GM20431 (cell line): Measurements from ENCODE around the gene FIGN.

ENCODE experiments used
- in situ Hi-C: fragments of 300-500 bp; cut with MseI, MboI; formaldehyde crosslinking; loops from one replicate; pipeline ENCODE4 v1.15.0; 2020; ENCODE audit warnings: low sequenced_read_pairs; ENCODE audit not compliant: unreplicated experiment

The FIGN gene

DNA sequence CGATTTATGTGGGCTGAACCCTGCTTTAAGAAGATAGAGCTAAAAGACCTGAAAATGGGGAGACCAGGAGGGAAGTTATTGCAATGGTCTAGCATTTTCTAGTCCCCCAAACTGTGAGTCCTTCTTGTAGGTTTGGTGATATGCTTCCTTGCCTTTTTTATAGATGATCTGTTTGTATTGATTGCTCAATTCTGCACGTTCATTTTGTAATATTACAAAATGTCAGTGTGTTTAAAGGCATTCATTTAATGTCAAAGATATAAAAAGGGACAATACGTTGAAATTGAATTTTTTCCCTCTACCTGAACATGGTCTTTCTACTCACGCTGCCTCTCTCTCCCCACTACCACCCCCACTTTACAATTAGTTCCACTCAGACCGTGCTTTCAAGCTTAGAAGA lies 5.6 kb upstream of the FIGN start:
- in situ Hi-C loops = no loop called here

DNA sequence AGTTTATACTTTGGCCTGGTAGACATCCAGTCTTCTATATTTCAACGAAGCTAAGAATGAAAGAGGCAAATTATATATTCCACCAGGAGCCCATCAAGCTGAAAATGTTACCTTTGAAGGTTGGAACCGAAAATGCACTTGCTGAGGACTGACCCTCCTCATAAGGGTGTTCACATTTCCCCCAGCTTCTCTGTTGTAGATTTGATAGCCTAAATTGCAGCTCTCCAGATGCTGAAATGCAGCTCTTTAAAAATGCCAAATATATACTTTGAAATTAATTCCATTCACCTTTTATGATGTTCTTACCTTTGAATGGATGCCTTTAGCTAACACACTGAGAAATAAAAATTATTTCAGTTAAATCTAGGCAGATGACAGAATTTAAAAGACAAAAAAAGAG lies 1.8 kb upstream of the FIGN start:
- in situ Hi-C loops = no loop called here

GRCh38 chr2:163737190-163737439 lies 1.3 kb upstream of the FIGN start:
- in situ Hi-C loops = no loop called here

DNA sequence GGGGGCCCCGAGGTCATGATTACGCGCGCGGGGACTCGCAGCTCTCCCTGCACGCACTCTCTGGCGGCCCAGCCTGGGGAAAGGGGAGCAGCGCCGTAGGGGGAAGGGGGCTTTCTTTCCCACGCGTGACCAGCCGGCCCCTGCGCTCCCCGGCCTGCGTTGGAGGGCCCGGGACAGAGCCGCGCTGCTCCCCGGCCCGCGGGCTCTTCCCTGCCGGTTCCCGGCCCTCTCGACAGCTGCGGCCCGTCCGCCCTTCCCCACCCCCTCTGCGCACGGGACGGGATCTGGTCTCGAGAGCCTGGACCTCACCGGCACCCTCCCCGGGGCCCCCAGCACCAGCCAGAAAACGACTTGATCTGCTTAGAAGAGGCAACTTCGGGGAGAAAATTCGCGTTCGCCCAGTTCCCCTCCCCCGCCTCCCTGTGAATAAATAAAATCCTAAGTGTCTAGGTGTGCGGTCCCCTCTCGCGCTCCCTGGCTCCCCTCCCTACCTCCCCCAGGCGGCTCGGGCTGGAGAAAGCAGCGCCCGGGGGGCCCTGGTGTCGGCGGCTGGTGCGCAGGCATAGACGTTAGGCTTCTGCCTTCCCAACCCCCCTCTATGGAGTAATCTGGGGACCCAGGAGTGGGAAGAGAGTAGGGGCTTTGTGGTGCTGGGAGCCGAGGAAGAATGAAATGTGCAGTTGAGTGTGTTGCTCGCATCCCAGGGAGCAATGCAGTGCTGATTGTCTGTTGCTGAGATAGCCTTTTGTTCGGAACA lies 803 bp upstream of the FIGN start:
- in situ Hi-C loops = no loop called here

GRCh38 chr2:163734881-163735684 lies 725 bp downstream of the FIGN start:
- in situ Hi-C loops = no loop called here

- in situ Hi-C loops = no loop called here
These were observed 1.4 kb downstream of the FIGN start for GRCh38 chr2:163734401-163734800.

GRCh38 chr2:163733956-163734355 lies 1.9 kb downstream of the FIGN start:
- in situ Hi-C loops = no loop called here

DNA sequence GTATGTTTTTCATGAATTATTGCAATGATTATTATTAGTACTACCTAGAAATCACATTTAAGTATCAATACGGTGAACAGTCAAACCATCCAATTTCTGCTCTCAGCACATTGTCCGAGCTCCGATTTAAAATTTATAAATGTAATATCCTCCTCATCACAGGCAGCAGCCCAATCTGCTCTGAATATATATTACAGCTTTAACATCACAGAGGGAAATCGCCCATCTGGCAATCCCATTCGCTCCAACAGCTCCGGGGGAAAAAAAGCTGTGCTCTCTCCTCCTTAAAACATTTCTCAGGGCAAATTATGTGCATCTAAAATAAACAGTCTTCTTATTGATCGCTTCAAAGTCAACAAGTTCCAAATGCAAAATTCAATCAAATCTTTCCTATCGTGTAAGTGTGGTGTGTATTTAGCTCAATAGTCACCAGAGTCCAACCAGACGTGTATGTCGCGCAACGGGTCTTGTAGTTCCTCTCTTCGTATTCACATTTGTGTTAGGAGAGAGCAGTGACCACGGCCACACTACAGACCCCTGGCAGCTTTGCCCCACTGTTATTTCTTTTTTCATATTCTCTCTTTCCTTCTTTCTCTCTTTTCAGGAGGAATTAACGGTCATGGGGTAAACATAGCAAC lies 2.4 kb downstream of the FIGN start:
- in situ Hi-C loops = no loop called here

DNA sequence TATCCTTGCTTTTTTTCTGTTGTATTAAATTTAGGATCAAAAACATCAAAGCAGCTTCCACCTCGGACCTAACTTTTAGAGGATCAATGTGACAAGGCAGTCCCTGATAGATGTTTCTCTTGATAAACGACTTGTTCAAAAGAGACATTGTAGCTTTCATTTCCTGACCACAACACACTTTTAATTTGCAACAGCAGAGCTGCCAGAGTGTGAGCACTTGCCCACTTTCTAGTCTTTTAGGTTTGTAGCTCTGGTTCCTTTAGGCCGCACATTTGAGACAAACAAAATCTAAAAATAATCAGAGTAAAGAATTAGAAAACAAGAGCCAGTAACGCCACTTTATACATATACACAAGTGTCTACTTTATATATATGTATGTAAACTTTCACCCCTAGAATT lies 3.1 kb downstream of the FIGN start:
- in situ Hi-C loops = no loop called here

DNA sequence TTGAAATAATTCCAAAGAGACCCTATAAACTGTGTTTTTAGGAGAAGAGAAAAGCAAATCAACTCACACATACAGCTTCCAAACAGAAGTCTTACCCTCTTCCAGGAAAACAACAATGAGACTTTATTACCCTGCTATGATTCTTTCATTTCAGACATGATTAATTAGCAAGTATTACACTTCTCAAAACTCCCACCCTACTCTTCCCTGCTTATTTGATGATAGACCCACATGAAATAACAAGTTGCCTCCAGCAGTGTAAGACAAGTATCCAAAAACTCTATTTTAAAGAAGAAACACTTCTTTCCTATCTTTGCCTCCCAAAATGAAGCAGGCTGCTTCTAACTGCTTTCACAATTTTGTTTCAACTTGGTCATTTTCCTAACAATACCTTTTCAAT lies 4.1 kb downstream of the FIGN start:
- in situ Hi-C loops = no loop called here

DNA sequence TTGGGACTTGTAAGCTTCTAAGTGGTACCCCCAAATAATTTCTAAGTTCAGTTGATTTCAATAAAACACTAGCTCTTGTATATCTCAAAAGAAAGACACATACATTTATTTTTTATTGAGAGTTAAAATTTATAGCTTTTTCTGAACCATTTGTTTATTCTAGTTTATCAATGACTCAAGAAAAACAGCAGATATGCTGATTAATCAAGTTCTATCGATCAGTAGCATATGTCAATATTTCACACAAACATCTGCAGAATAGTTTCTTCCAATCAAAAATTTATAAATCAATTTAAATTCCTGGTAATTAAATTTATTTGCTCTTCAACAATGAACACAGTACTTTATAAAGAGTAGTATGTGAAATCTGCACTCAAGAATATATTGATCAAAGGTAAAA lies 5.3 kb downstream of the FIGN start:
- in situ Hi-C loops = no loop called here

GRCh38 chr2:163729636-163730273 lies 6.1 kb downstream of the FIGN start:
- in situ Hi-C loops = no loop called here

GRCh38 chr2:163723881-163724280 lies 11.9 kb downstream of the FIGN start:
- in situ Hi-C loops = no loop called here

DNA sequence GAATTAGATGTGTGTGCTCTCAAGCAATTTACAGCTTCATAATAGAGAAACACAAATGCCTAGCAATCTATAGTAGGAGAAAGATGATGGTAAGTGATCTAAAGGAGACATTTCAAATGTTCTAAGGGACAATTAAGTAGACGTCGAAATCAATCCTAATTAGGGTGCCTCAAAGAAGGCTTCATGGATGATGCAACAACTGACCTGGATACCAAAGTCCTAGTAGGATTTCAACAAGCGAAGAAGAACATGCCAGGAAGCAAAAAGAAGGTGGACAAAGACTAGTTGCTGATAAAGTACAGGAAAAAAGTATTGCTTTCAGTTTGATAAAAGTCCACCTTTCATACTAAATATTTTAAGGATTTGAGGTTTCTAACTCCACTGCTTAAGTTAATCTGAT lies 12.5 kb downstream of the FIGN start:
- in situ Hi-C loops = no loop called here

- in situ Hi-C loops = no loop called here
These were observed 16.5 kb downstream of the FIGN start for GRCh38 chr2:163719331-163719730.

GRCh38 chr2:163717993-163718680 lies 17.7 kb downstream of the FIGN start:
- in situ Hi-C loops = no loop called here

GRCh38 chr2:163717515-163717914 lies 18.3 kb downstream of the FIGN start:
- in situ Hi-C loops = no loop called here

GRCh38 chr2:163716101-163716500 lies 19.7 kb downstream of the FIGN start:
- in situ Hi-C loops = no loop called here

DNA sequence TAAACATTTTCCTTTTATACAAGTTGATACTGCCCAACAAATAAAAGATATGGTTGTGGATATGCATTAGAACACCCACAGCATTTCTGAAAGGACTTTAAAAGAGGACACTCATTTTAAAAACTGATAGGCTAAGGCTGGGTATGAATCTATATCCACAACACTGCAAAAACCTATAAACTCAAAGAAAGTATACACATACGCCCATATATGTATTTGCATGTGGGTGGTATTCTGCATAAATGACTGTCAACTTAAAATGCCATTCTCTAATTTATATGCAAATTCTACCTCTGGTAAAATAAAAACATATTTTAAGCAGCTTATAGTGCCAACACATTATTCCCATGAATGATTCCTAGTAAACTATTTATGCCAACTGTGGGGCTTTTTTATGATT lies 20.1 kb downstream of the FIGN start:
- in situ Hi-C loops = no loop called here

- in situ Hi-C loops = no loop called here
These were observed 20.6 kb downstream of the FIGN start for GRCh38 chr2:163715199-163715598.
